Upper lobe of left lung (tissue), 6 donors: Measurements from ENCODE around the gene CPEB3. TPM values are rescaled to one million over a fixed set of nuclear protein-coding genes. Genes with fewer than 3 reads are reported as not detected.

Source experiments
- ATAC-seq, 2 donors: fragments of 200-7000 bp; cut with Tn5 transposase; one replicate each; pipeline ENCODE4 v1.9.1; 2022; ENCODE audit warnings: mild to moderate bottlenecking in 2 of 2, moderate library complexity in 2 of 2; ENCODE audit not compliant: low FRiP score in 2 of 2
- DNase-seq, 2 donors: peaks; one replicate each; pipeline ENCODE4 v3.0.0-alpha.2; 2019 to 2020
- H3K27ac ChIP-seq, 4 donors: fragments of 200-600 bp; sonication (generic); one replicate each; pipeline ENCODE4 v1.5.1; 2016 to 2019
- H3K27me3 ChIP-seq, 4 donors: fragments of 200-600 bp; sonication (generic); one replicate each; pipeline ENCODE4 v1.5.1; 2017 to 2019
- H3K36me3 ChIP-seq, 4 donors: fragments of 200-600 bp; sonication (generic); one replicate each; pipeline ENCODE4 v1.5.1; 2016 to 2019
- H3K4me1 ChIP-seq, 4 donors: fragments of 200-600 bp; sonication (generic); one replicate each; pipeline ENCODE4 v1.5.1; 2018 to 2019
- H3K4me3 ChIP-seq, 4 donors: fragments of 200-600 bp; sonication (generic); one replicate each; pipeline ENCODE4 v1.5.1; 2017 to 2019; ENCODE audit warnings: mild to moderate bottlenecking in 2 of 4, moderate library complexity in 1 of 4
- H3K9me3 ChIP-seq, 4 donors: fragments of 200-600 bp; sonication (generic); one replicate each; pipeline ENCODE4 v1.5.1; 2018 to 2019
- CTCF ChIP-seq, 6 experiments: fragments of 450-650 bp in 4 of 6; fragments of 200-600 bp in 2 of 6; sonication (generic) in 2 of 6; IDR thresholded peaks; one replicate each; pipeline ENCODE4 v1.5.1; 2016 to 2019; ENCODE audit warnings: antibody characterized with exemption in 6 of 6
- EP300 ChIP-seq, 4 donors: sonication (generic); formaldehyde crosslinking; IDR thresholded peaks; one replicate each; pipeline ENCODE4 v1.5.1; 2017; ENCODE audit warnings: antibody characterized with exemption in 4 of 4, control low read depth in 2 of 4
- POLR2A ChIP-seq, 4 donors: fragments of 450-650 bp; IDR thresholded peaks; one replicate each; pipeline ENCODE4 v1.5.1; 2016 to 2017; ENCODE audit warnings: antibody characterized with exemption in 4 of 4, mild to moderate bottlenecking in 2 of 4
- POLR2AphosphoS5 ChIP-seq, 2 donors: sonication (generic); formaldehyde crosslinking; IDR thresholded peaks; one replicate each; pipeline ENCODE4 v1.5.1; 2017; ENCODE audit warnings: antibody characterized with exemption in 2 of 2
- WGBS, 2 donors: methylation state at CpG; one replicate each; pipeline ENCODE4 v1.1.5; 2017 to 2018; 5-methylcytosine and 5-hydroxymethylcytosine counted together
- total RNA-seq, 6 donors: library from RNA; depleted of rRNA in 4 of 6; stranded (reverse); fragments of >200 nt in 4 of 6; gene quantifications; one replicate each; pipeline versions ENCODE4 v1.1.0 to v1.2.1, GENCODE V29; 2016 to 2021
- donor health status: DM: no; HTN: no; CAD: no; lungs with moderate emphysema.
- donor health status: DM: no; HTN: yes; CAD: no; lungs with severe emphysema.

Gene CPEB3
- total RNA-seq, 6 donors from 2014 or later = 5.2 to 12.6 (median 7.2) TPM

DNA sequence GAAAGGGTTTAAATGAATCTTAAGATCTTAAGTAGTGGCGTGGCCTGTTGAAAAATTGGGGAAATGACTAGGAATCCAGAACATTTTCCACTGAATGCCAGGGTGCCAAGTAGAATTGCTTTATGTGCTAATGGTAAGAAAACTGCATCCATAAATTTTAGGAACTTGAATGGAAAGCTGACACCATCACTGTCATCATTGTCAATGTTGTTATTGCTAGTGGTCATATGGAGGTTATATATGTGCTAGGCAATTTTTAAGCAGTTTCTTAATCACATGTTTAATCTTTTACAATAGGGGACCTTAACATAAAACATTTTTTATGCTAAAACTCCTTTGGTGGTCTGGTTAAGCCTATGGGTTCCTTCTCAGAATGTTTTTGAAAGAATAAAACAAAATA is 13.2 kb upstream of the CPEB3 start:
- DNase-seq = no peak
- no peak overlapping the region for H3K27ac ChIP-seq
- no peaks in the 10 kb centered on the region for H3K27me3 ChIP-seq
- no peak for TF ChIP-seq EP300 (IDR thresholded peaks at IDR 0.05)
- no peak for TF ChIP-seq POLR2A (IDR thresholded peaks at IDR 0.05)
- TF ChIP-seq CTCF (IDR thresholded peaks at IDR 0.05) = no peak
- TF ChIP-seq POLR2AphosphoS5 (IDR thresholded peaks at IDR 0.05) = no peak
- H3K9me3 ChIP-seq = no peaks in the 10 kb centered on the region
- H3K4me3 ChIP-seq = no peak overlapping the region
- no peak for ATAC-seq
- H3K4me1 ChIP-seq = peaks cover 0 to 13% (median 1%) of the 10 kb centered on the region in 4 donors
- peaks cover 0 to 6% (median 0%) of the 10 kb centered on the region in 4 donors for H3K36me3 ChIP-seq
- 93 to 97% methylated on average over 1 of the region's 1 CpG for WGBS, 2 donors

DNA sequence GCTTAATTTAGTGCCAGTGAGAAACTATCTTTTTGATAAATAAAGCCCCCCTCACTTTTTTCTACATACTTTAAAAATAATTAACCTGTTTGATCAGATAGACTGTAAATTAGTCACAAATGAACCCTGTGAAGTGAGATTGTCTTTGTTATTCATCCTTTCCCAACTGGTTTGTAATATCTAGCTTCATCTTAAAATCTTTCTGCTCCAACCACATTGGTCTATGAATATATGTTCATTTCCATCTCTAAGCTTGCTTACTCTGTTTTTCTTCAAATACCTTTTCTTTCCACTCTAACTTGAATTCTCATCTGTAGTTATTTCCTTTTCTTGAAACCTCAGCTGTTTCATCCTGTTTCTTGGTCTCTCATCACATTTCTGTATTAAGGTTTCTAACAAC is 12.2 kb upstream of the CPEB3 start:
- no peak for TF ChIP-seq POLR2AphosphoS5 (IDR thresholded peaks at IDR 0.05)
- TF ChIP-seq POLR2A (IDR thresholded peaks at IDR 0.05) = no peak
- no peak for TF ChIP-seq EP300 (IDR thresholded peaks at IDR 0.05)
- no peak for TF ChIP-seq CTCF (IDR thresholded peaks at IDR 0.05)
- DNase-seq (no peak), ATAC-seq (no peak)
- Histone ChIP-seq H3K27me3 (no peaks in the 10 kb centered on the region), H3K9me3 (no peaks in the 10 kb centered on the region), H3K36me3 (peaks cover 0 to 6% (median 0%) of the 10 kb centered on the region in 4 donors), H3K4me3 (no peak overlapping the region), H3K4me1 (peaks cover 0 to 21% (median 1%) of the 10 kb centered on the region in 4 donors), H3K27ac (no peak overlapping the region)

DNA sequence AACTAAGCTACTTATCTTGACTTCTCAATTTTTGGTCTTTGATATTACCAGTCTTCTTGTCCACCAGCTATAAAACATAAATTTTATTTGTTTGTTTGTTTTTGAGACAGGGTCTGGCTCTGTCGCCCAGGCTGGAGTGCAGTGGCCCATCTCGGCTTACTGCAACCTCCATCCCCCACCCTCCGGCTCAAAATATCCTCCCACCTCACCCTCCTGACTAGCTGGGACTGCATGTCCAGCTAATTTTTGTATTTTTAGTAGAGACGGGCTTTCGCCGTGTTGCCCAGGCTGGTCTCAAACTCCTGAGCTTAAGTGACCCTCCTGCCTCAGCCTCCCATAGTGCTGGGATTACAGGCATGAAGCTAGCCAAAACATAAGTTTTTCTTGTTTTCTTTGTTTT is 7.6 kb upstream of the CPEB3 start:
- 89% methylated on average over 6 of the region's 6 CpGs for WGBS, 2 donors
- peaks cover 0 to 22% (median 4%) of the 10 kb centered on the region in 4 donors for H3K4me1 ChIP-seq
- ATAC-seq (no peak), DNase-seq (no peak)
- no peaks in the 10 kb centered on the region for H3K9me3 ChIP-seq
- no peak for TF ChIP-seq POLR2A (IDR thresholded peaks at IDR 0.05)
- no peak for TF ChIP-seq POLR2AphosphoS5 (IDR thresholded peaks at IDR 0.05)
- TF ChIP-seq CTCF (IDR thresholded peaks at IDR 0.05) = no peak
- TF ChIP-seq EP300 (IDR thresholded peaks at IDR 0.05) = no peak
- no peak overlapping the region for H3K27ac ChIP-seq
- no peak overlapping the region for H3K4me3 ChIP-seq
- peaks cover 0 to 7% (median 0%) of the 10 kb centered on the region in 4 donors for H3K36me3 ChIP-seq
- H3K27me3 ChIP-seq = no peaks in the 10 kb centered on the region

- whole genome bisulfite sequencing, 2 donors = 1% methylated on average over 9 to 17 of the region's 17 CpGs
- Histone ChIP-seq H3K4me1 (peaks cover 8 to 26% (median 17%) of the 10 kb centered on the region in 4 donors), H3K27ac (peak overlapping the region; percentile 91 to 99 (median 96)), H3K27me3 (no peaks in the 10 kb centered on the region), H3K9me3 (no peaks in the 10 kb centered on the region), H3K36me3 (peaks cover 0 to 6% (median 0%) of the 10 kb centered on the region in 4 donors), H3K4me3 (peak overlapping the region; percentile 63 to 99 (median 90))
- ATAC-seq = peak in 1 of 2 donors; percentile 38
- TF ChIP-seq POLR2A (IDR thresholded peaks at IDR 0.05) = no peak
- peak in 5 of 6 experiments; percentile 14 to 51 (median 44) for TF ChIP-seq CTCF (IDR thresholded peaks at IDR 0.05)
- TF ChIP-seq EP300 (IDR thresholded peaks at IDR 0.05) = no peak
- peak in 1 of 2 donors; percentile 71 for DNase-seq
Observed at GRCh38 chr10:92291921-92292845, 1.3 kb upstream of the CPEB3 start.
